ENCODE measurements around the gene DYNC1I1.

Gene DYNC1I1

DNA sequence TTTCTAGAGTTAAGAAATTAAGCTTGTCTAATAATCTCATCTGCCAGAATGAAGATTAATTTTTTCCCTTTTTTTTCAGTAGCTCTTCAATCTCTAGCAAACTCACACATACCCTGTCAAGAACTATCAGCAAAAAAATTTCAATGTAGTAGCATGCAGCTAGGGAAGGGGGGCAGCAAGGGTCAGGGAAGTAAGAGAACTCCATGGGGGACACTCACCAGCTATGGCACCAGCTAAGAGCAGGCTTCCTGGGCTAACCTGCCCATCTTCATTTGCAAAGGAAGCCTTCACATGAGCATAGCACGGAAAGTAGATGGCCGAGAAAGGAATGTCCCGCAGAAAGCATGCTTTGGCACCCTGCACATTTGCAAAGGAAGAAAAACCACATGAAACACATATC, 359.2 kb downstream of the DYNC1I1 start:
- Histone ChIP-seq H3K4me3 (ENCODE audit: low read depth in 1 of 2, low read length in 2 of 2) (no peak overlapping the region), H3K9ac (ENCODE audit: low read depth in 1 of 2, low read length in 2 of 2) (no peak overlapping the region), H3K36me3 (ENCODE audit: control insufficient read depth in 1 of 2, insufficient read depth in 2 of 2, low read length in 2 of 2) (peaks cover 14 to 34% of the 10 kb centered on the region in 2 donors), H3K27me3 (ENCODE audit: control insufficient read depth in 1 of 2, insufficient read depth in 2 of 2, low read length in 2 of 2) (no peaks in the 10 kb centered on the region), H3K4me1 (ENCODE audit: control insufficient read depth in 1 of 2, insufficient read depth in 2 of 2, low read length in 2 of 2) (no peaks in the 10 kb centered on the region), H3K9me3 (ENCODE audit: control insufficient read depth in 1 of 2, low read length in 2 of 2) (no peaks in the 10 kb centered on the region), H3K27ac (ENCODE audit: low read depth, low read length) (no peak overlapping the region)

DNA sequence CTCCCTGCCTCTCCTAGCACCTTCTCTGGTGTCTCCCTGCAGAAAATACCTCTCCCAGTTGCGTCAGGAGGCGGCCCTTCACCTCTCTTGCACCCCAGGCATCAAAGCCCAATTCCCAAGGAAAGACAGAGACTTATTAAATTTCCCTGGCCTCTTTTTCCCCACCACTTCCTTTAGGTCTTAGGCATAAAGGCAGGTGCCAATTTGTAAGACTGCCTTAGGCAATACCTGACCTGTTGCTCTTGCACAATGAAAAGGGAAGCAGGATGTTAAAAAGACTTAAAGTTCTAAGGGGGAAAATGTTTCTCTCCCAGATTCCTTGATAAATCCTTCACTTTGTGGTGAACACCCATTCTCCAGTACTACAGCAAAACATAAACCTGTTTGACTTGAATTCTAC, 362.9 kb downstream of the DYNC1I1 start:
- no peaks in the 10 kb centered on the region for H3K27me3 ChIP-seq (ENCODE audit: control insufficient read depth in 1 of 2, insufficient read depth in 2 of 2, low read length in 2 of 2)
- H3K9me3 ChIP-seq (ENCODE audit: control insufficient read depth in 1 of 2, low read length in 2 of 2), result no peaks in the 10 kb centered on the region
- H3K36me3 ChIP-seq (ENCODE audit: control insufficient read depth in 1 of 2, insufficient read depth in 2 of 2, low read length in 2 of 2), result peaks cover 20 to 21% of the 10 kb centered on the region in 2 donors
- H3K4me1 ChIP-seq (ENCODE audit: control insufficient read depth in 1 of 2, insufficient read depth in 2 of 2, low read length in 2 of 2), result no peaks in the 10 kb centered on the region
- no peak overlapping the region for H3K27ac ChIP-seq (ENCODE audit: low read depth, low read length)
- no peak overlapping the region for H3K9ac ChIP-seq (ENCODE audit: low read depth in 1 of 2, low read length in 2 of 2)
- no peak overlapping the region for H3K4me3 ChIP-seq (ENCODE audit: low read depth in 1 of 2, low read length in 2 of 2)

DNA sequence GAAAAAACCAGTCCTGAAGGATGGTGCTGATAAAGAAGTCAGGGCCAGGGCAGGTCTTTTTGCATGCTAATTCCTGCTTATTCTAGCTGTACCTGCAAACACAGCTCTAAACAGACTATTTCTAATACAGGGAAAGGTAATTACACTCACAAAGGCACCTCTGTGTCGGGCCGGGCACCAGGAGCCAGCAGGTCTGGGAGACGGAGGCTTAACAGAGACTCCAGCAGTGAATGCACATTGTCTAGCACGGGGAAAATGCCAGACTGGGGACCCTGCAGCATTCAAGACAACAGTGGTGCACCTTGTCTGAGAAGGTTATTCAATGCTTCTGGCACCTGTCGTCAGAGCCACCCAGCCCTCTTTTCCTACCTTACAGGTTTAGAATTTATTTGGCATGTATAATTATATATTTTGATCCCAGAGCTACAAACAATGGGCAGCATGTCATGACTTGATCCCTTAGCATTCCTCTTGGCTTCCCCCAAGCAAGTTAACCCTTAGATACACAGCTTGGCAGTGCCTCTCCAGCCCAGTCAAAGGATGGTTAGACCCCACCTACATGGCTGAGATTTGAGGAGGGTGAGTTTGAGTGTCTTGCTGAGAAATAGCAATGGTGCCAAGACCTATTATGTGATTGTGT, 364.4 kb downstream of the DYNC1I1 start:
- H3K4me1 ChIP-seq (ENCODE audit: control insufficient read depth in 1 of 2, insufficient read depth in 2 of 2, low read length in 2 of 2), result no peaks in the 10 kb centered on the region
- no peaks in the 10 kb centered on the region for H3K9me3 ChIP-seq (ENCODE audit: control insufficient read depth in 1 of 2, low read length in 2 of 2)
- H3K27ac ChIP-seq (ENCODE audit: low read depth, low read length), result no peak overlapping the region
- no peaks in the 10 kb centered on the region for H3K27me3 ChIP-seq (ENCODE audit: control insufficient read depth in 1 of 2, insufficient read depth in 2 of 2, low read length in 2 of 2)
- no peak overlapping the region for H3K9ac ChIP-seq (ENCODE audit: low read depth in 1 of 2, low read length in 2 of 2)
- no peak overlapping the region for H3K4me3 ChIP-seq (ENCODE audit: low read depth in 1 of 2, low read length in 2 of 2)
- H3K36me3 ChIP-seq (ENCODE audit: control insufficient read depth in 1 of 2, insufficient read depth in 2 of 2, low read length in 2 of 2), result peaks cover 11 to 14% of the 10 kb centered on the region in 2 donors

DNA sequence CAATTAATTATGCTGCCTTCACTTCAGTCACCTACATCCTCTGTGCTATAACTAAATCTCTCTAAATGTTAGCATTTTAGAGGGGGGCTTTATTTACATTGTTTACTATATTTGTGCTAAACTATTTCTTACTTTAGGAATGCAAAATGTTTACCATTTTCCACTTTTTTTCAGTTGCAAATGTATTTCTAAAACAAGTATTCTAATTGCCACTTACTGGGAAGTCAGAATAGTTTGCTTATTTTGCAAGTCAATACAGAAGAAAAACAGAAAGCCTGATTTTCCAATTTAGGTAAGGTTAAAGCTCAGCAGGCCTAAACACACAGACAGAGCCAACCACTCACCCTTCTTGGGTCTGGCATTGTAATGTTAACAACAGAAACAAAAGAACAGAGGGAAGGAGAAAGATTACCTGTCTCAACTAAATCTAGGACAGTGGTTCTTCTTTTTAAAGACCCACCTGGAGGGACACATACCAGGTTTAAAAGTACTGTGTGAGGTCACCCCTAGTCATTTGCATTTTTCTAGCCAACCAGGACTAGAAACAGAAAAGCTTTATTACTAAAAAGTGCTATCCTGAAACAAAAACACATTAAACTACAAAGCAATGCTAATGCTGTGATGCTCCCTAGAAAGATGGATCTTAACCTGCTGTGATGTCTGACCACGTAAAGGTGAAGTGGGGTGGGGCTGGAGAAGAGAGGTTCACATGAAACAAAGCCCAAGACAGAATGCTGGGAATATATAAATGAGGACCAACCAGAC, 371.3 kb downstream of the DYNC1I1 start:
- Histone ChIP-seq H3K9me3 (ENCODE audit: control insufficient read depth in 1 of 2, low read length in 2 of 2) (no peaks in the 10 kb centered on the region), H3K4me1 (ENCODE audit: control insufficient read depth in 1 of 2, insufficient read depth in 2 of 2, low read length in 2 of 2) (no peaks in the 10 kb centered on the region), H3K27ac (ENCODE audit: low read depth, low read length) (no peak overlapping the region), H3K4me3 (ENCODE audit: low read depth in 1 of 2, low read length in 2 of 2) (no peak overlapping the region), H3K36me3 (ENCODE audit: control insufficient read depth in 1 of 2, insufficient read depth in 2 of 2, low read length in 2 of 2) (peaks cover 4 to 46% of the 10 kb centered on the region in 2 donors), H3K9ac (ENCODE audit: low read depth in 1 of 2, low read length in 2 of 2) (no peak overlapping the region), H3K27me3 (ENCODE audit: control insufficient read depth in 1 of 2, insufficient read depth in 2 of 2, low read length in 2 of 2) (no peaks in the 10 kb centered on the region)

DNA sequence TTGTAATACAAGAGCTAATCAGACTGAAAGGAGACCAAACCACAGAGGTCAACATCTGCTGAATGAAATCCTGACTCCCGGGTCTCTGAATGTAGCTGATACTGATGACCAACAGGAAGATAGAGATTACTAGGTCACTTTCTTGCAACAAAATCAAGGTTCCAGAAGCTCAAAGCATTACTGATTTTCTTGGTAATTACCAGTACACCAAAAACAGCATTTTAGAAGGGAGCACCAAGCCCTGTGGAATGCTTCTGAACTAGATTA, 371.8 kb downstream of the DYNC1I1 start:
- H3K9me3 ChIP-seq (ENCODE audit: control insufficient read depth in 1 of 2, low read length in 2 of 2), result no peaks in the 10 kb centered on the region
- H3K27ac ChIP-seq (ENCODE audit: low read depth, low read length), result no peak overlapping the region
- H3K9ac ChIP-seq (ENCODE audit: low read depth in 1 of 2, low read length in 2 of 2), result no peak overlapping the region
- peaks cover 4 to 49% of the 10 kb centered on the region in 2 donors for H3K36me3 ChIP-seq (ENCODE audit: control insufficient read depth in 1 of 2, insufficient read depth in 2 of 2, low read length in 2 of 2)
- H3K27me3 ChIP-seq (ENCODE audit: control insufficient read depth in 1 of 2, insufficient read depth in 2 of 2, low read length in 2 of 2), result no peaks in the 10 kb centered on the region
- no peaks in the 10 kb centered on the region for H3K4me1 ChIP-seq (ENCODE audit: control insufficient read depth in 1 of 2, insufficient read depth in 2 of 2, low read length in 2 of 2)
- no peak overlapping the region for H3K4me3 ChIP-seq (ENCODE audit: low read depth in 1 of 2, low read length in 2 of 2)
